Stimulated activated CD4-positive, alpha-beta T cell treated with anti-CD3 and anti-CD28 coated beads, TNF-alpha, amount 100 ng/mL, for 1 hour (primary cell): ENCODE measurements around the gene PDLIM1.

Source experiments
- DNase-seq, 3 donors: peaks; one replicate each; pipeline ENCODE4 v3.0.0-alpha.2; 2020; ENCODE audit warnings: low read depth in 3 of 3, low spot score in 1 of 3

Gene PDLIM1

DNA sequence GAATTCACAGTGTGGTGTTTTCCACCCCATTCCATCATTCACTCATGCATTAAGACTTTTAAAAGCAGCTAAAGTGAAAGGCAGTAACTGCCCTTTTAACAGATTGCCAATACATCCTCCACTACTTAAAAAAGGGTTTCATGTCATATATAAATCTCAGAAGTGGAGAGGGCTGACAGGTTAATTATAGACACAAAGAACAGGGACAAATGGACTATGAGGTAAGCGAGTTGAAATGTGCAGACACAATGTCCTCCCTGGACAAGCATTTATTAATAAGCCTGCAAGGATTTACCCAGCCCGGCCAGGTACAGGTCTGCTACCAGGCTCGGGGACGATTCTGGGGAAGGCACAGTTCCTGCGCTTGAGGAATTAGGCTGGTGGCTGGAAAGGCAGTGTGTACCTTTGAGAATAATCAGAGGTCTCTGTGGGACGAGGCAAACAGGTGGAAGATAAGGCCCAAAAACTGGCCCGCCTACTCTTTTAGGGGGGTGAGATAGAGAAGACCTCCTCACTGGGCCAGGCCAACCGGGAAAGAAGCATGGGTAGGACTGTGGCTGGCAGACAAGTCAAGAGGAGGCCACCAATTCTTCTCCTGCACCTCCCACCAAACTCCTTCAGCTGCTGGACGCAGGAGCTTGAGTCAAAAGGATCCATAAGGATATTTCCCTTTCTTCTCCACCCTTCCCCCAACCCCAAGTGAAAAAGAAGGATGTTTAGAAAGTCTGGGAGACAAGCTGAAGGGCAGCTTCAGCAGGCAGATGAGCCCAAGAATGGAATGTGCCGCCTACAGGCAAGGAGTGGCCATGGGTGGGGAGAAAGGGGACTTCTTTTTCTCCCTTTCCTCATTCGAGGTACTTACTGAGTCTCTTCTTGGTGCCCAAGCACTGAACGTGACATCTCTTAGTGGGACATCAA, 1.5 kb downstream of the PDLIM1 start:
- DNase-seq, result no peak

DNA sequence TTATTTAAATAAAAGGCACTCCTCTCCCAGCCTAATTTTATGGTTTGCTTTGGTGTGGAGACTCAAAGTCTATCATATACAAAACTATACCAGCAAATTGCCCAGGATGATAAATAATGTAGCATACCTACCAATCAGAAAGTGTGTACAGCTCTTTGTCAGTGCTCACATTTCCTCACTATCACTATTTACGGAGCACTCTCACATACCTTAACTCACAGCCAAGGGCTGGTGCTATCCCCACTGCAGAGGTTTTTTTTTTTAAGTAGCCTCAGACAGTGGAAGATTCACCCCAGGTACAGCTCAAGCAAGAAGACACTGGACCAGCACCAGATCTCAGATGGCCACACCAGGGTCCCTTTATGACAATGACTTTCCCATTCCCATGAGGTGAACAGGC, 2.5 kb downstream of the PDLIM1 start:
- no peak for DNase-seq

DNA sequence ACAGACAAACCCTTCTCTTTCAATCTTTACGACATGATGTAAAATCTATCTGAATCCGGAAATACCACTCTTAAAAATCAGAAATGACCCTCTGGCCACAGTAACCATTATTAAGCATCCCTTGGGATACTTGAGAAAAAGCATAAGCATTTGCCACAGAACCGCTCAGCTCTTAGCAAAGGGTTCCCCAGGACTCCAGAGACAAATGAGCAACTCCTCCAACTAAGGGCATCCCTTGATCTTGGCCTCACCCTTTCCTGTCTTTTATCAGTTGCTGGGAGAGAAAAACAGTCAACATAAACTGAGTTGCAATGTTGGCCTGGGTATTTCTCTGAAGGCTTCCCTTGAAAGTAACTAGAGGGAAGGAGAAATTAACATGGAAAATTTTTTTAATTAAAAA, 3.5 kb downstream of the PDLIM1 start:
- no peak for DNase-seq

DNA sequence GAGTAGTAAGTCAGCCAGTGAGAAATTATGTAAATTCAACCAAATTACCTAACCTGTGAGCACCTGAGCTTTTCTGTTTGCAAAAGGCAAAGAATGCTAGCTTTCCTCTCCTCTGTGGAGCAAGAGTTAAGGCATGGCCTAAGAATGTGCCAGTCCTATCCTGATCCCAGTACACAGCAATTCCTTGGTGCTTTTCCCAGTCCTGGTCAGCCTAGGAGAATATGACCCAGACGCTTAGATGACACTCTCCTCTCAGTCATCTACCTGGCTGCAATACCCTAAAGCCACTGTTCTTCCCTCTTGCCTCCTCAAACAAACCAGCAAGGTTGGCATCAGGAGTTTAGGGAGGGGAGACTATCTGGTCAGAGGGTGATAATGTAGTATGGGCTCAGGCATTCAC, 4.1 kb downstream of the PDLIM1 start:
- no peak for DNase-seq

DNA sequence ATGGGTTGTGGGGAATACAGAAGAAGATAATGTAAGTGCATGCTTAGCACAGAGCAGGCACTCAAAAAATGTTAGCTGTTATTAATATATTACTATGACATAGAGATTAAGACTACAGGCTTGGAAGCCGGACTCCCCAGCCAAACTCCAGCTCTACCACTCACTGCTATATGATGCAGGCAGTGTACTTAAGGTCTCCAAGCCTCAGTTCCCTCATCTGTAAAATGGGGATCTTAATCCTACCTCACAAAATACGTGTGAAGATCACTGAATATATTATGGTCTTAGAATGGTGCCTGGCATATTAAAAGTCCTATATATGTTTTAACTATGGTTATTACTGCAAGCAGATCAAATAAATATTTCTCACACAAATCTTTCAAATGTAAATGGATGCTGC, 5.2 kb downstream of the PDLIM1 start:
- no peak for DNase-seq

DNA sequence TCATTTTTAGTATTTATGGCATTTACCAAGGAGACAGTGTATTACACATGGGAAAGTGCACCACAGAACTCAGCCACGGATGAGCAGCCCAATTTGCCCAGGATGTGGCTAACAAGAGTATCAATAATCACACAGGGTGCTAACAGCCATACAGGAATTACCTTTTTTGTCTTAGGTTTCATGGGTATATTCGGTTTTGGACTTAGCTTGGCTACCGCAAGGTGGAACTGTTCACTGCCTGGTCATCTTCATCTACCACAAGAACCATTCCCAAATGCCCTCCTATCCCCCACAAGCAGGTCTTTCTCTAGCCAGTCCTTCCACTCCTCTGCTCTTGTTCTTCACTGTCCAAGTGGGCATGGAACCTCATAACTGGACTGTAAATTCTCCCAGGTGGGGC, 6.0 kb downstream of the PDLIM1 start:
- DNase-seq, result no peak

DNA sequence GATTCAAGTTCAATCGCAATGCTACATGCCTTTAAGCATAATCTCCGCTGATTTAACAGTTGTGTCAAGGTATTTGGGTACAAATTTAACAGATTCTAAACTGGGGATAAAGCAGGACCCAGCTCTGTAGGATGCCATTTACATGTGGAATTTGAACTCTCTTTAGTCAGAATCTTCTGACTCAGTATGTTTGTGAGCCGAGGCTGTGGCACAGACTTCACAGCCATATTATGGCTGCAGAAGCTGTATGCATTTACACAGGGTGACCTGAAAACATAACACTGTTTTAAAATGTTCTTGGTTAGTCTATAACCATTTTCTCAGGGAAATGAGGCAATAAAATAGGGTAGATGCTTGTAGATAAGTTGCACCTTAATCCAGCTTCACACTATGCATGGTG, 8.7 kb downstream of the PDLIM1 start:
- DNase-seq, result no peak

DNA sequence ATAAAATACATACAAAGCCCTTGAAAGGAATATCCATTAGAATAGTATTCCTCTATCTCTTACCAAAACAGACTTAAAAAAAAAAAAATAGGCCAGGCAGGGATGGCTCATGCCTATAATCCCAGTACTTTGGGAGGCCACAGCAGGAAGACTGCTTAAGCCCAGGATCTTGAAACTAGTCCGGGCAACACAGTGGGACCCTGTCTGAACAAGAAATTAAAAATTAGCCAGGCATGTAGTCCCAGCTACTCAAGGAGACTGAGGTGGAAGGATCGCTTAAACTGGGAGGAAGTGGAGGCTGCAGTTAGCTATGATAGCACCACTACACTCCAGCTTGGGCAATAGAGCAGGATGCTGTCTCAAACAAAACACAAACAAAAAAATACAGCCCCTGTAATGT, 9.6 kb downstream of the PDLIM1 start:
- DNase-seq, result no peak

DNA sequence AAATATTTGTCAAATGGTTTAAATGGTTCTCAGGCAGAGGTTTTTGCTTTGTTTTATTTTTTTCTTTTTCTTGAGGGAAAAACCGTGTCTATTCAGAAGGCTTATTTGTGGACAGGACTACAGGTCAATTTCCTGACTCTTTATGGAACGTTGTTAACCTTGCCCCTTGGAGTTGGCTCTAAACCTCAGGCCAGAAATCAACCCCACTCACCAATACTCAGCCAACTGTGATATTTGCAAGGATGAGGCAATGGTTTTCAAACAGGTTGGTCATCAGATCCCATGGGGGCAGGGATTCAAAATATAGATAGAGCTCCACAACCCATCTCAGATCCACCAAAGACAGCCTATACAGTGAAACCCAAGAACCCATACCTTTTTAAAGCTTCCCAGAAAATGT, 10.2 kb downstream of the PDLIM1 start:
- DNase-seq, result no peak

DNA sequence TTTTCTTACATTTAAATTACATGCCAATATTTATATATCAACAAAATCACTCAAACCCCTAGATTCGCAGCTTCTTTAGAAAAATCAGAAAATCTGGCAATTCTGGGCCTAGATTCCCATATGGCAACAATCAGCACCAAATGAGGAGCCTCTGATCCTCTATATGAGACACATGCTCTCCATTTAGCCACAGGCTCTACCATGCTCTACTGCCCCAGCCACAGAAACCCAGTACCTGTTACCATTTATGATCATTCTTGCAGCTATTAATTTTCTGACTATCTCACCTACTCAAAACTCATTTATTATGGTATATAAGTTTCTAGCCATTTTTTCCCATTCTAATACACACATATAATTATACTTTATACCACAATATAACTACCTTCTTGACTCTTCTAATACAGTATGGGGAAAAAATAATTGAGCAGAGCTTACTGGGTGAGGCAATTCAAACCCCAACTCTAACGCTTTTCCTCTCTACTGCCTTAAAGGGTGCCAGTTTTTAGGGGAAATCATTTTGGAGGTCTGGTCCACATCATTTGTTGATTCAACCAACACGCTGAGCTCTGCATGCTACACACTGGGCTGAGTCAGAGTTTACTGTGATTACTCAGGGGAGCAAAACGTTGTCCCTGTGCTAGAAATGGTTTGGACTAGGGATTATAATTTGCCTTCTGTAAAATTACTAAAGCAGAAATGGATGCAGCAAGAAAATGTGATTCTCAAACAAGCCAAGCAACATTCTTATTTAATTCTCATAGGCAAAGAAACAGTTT, 11.6 kb downstream of the PDLIM1 start:
- no peak for DNase-seq

DNA sequence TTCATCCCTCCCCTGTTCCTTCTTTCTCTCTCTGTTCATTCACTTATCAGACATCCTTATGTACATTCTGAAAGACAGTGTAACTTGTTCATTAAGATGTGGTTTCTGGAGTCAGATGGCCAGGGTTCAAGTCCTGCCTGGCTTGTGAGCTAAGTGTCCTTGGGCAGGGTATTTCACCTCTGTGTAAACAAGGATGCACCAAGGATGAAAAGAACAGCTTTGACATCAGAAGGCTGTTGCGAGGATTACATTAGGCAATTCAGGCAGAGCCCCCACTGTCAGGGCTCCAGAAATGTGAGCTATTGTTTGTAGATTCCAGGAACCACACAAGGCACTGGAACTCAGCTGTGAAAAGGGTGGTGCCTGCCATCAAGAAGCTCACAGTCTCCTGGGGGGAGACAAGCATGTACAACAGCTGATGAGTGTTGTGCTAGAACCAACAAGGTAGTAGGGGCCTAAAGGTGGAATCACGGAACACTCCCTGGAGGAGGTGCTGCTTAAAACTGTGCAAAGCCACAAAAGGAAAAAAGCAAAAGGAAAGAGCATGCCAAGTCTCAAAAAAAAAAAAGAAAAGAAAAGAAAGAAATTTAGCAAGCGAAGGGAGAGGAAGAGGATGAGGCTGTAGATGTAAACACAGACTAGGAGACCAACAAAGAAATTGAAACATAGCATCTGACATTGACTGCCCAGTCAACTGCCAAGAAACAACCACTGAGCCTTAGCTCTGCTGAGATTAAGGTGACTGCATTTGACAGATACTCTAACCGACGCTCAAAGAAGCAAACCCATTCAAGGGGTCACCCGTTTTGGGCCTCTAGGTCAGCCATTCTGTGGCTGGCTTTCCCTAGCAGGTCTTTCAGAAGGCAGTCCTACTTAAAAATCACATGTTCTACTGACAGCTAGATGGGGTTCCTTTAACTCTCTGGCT, 12.5 kb downstream of the PDLIM1 start:
- DNase-seq, result no peak

DNA sequence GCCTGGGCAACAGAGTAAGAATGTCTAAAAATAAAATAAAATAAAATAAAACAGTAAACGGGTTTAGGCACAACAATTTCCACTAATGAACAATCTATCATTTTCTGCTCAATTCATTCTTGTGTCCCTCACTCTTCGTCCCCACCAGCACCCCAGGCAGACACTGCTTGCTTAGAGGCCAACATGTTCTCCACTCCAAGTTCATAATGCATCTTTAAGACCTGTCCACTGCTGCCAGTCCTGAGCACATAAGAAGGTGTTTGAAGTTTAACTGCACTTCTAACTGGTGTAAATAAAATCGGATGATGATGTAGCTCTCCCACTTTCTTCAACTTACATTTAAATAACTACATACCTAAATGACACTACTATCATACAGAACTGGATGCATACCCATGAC, 13.2 kb downstream of the PDLIM1 start:
- no peak for DNase-seq

DNA sequence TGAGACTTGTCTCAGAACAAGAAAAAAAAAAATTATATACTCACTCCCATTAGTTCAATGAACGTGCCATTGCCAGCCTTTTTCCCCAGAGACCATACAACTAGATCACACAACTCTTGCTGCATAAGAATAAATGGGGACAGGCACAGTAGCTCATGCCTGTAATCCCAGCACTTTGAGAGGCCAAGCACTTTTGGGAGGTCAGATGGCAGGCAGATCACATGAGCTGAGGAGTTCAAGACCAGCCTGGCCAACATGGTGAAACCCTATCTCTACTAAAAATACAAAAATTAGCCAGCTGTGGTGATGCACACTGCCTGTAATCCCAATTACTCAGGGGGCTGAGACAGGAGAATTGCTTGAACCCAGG, 13.6 kb downstream of the PDLIM1 start:
- DNase-seq, result no peak

DNA sequence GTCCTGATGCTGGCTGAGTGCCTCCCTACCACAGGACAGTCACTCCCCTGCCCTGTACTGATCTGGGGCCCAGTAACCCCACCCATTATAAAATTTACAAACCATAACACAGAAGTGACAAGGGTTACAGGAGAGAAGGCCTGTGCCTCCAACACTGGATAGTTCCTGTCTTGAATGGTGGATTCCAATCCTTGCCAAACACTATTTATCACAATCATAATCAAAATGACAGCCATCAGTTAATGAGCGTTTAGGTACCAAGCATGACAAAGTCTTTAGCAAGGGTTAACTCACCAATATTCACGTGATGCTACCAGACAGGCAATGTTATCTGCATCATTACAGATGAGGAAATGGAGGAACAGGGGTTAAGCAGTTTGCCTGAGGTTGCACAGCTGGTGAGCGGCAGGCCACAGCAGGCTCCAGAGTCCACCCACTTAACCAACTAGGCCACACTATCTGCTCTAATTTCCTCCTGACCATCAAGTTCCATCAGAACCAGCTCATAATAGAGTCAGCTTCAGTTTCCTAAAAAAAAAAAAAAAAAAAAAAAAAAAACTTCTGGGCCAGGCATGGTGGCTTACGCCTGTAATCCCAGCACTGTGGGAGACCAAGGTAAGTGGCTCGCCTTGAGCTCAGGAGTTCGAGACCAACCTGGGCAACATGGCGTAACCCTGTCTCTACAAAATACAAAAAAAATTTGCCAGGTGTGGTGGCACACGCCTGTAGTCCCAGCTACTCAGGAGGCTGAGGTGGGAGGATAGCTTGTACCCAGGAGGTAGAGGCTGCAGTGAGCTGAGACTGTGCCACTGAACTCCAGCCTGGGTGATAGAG, 14.2 kb downstream of the PDLIM1 start:
- no peak for DNase-seq

DNA sequence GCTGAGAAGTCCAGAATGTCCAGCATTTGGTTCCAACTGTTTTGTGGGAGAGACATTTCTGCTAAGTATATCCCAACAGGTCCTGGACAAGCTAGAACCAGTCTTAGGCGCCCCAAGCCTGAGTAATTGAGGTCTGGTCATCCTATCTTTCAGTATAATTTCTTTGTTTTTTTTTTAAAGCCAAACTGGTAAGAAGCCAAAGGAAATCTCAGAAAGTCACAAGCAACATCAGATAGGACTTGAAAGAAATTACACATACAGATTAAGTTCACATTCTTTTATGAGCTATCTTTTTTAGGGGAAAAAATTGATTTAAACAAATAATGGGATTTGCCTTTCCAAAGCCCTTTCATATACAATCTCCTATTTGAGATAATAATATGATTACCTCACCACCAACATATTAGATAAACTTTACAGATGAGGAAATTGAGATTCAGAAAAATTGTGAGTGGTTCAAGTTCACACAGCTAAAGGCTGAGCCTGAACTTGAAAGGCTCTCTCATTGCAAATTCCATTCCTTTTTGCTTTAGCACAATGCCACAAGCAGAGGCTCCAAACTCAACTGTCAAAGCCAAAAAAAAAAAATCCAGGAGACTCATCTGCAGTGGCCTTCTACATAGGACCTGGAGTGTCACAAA, 15.0 kb downstream of the PDLIM1 start:
- DNase-seq, result no peak

DNA sequence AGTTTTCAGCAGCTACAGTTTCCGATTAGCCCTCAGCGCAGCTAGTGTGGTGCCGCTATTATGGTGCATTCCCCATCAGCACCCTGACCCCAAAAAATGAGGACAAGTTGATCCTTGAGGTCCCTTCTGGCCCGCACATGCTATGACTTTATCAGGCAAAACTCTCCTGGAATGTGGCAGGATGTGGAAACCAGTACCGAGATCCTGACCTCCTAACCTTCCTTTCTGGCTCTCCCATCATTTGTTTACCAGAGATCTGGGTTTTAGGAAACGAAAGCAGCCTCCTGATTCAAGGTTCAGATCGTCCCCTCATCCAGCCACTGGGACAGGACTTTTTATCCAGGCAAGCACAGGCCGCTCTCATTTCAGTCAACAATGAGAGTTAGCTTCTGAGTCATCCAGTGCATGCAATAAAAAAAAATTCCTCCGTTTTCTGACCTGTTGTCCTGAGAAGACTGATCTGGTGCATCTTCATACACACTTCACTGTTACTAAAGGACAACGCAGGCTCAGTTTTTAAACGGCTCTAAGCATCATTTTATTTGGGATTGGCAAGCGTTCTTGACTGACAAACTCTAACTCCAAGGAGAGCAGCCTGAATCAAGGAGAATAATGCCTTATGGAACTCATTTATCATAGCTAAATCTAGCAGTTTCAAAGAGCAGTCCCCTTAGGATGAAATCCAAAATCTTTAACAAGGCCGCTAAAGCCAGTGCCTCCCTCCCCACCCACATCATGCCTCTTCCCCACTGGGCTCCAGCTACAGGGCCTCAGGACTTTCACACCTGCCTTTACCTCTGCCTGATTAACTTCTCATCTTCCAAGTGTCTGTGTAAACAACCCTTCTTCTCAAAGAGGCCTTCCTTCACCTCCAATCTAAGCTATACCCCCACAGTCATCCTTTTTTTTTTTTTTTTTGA, 17.1 kb downstream of the PDLIM1 start:
- DNase-seq, result no peak

DNA sequence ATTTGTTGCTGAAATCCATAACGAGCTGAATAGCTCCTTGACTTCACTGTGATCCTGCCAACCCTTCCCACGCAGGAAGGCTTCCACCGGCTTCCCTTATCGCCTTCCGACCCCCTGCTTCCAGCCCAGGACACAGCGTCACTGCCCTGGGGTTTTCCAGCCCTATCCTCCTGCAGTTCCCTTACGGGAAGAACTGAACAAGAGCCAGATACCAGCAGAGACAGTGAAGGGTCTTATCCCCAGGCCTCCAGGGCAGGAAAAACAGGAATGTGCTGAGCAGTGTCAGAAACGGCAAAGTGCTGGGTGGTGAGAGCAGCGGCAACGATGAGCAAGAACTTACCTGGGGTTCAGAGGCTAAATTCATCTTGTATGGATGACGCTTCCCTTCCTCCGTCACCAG, 22.4 kb downstream of the PDLIM1 start:
- DNase-seq, result no peak

DNA sequence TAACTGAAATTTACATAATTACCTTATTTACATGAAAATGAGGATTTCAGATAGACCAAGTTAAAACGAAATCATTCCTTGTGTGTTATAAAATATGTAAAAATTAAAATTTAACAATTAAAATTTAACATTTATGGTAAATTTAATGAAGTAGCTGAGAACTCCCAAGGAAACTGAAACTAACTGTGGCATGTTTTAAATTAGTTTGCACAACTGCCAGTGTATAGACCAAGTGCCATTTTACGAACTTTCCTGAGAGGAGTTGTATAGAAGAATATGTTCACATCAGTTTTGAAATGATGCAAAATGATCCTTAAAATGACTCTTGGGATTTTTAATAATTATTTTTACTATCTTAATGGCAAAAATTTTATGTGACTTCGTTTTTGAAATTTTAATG, 23.6 kb downstream of the PDLIM1 start:
- no peak for DNase-seq

DNA sequence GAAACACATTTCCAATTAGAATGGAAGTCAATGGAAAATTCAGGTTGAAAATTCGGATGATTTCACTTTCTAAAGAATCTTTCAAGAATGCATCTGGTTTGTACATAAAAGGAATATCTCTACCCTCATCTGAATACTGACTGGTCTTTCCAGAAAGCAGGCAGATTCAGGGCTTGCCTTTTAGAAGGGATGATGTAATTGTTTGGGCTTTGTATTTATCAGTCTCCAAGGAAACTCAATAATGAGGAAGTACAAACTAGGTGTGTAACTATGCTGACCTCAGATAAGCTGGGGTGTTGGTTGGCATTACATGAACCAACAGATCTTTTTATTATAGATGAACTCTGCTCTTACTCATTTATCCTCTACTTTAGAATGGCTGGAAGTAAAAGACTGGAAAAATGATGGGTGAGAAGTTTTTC, 24.1 kb downstream of the PDLIM1 start:
- DNase-seq, result no peak
